ENCODE measurements around the gene DCP1B. TPM values are rescaled to one million over a fixed set of nuclear protein-coding genes. Genes with fewer than 3 reads are reported as not detected.

Gene DCP1B
- total and polyA plus RNA-seq, 2 donors = 9.4 to 10.1 TPM

- Histone ChIP-seq H3K9me3 (ENCODE audit: control insufficient read depth in 2 of 2, insufficient read depth in 1 of 2, low read length in 1 of 2) (no peaks in the 10 kb centered on the region), H3K27me3 (ENCODE audit: control insufficient read depth in 2 of 2, insufficient read depth in 1 of 2, low read length in 1 of 2) (no peaks in the 10 kb centered on the region), H3K36me3 (ENCODE audit: control insufficient read depth in 2 of 2, insufficient read depth in 2 of 2, low read length in 1 of 2) (no peaks in the 10 kb centered on the region), H3K27ac (ENCODE audit: low read depth in 1 of 2, low read length in 1 of 2) (no peak overlapping the region), H3K4me1 (ENCODE audit: control insufficient read depth in 2 of 2, insufficient read depth in 2 of 2, low read length in 2 of 2) (no peaks in the 10 kb centered on the region), H3K4me3 (ENCODE audit: low read length in 2 of 2) (no peak overlapping the region)
- WGBS = 99% methylated on average over 3 of the region's 3 CpGs
- DNase-seq (ENCODE audit: low read depth in 6 of 9, low spot score in 9 of 9) = no peak
Measured at GRCh38 chr12:2020511-2020910, 16.3 kb upstream of the DCP1B start.

DNA sequence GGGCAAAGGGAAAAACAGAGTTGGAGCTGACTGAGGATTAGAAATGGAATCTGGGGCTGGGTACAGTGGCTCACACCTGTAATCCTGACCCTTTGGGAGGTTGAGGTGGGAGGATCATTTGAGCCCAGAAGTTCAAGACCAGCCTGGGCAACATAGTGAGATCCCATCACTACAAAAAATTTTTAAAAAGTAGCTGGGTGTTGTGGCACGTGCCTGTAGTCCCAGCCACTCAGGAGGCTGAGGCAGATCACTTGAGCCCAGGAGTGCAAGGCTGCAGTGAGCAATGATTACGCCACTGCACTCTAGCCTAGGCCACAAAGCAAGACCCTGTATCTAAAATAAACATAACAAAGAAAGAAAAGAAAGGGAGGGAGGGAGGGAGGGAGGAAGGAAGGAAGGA lies 14.9 kb upstream of the DCP1B start:
- no peaks in the 10 kb centered on the region for H3K4me1 ChIP-seq (ENCODE audit: control insufficient read depth in 2 of 2, insufficient read depth in 2 of 2, low read length in 2 of 2)
- H3K27ac ChIP-seq (ENCODE audit: low read depth in 1 of 2, low read length in 1 of 2) = no peak overlapping the region
- DNase-seq (ENCODE audit: low read depth in 6 of 9, low spot score in 9 of 9) = no peak
- no peak overlapping the region for H3K4me3 ChIP-seq (ENCODE audit: low read length in 2 of 2)
- no peaks in the 10 kb centered on the region for H3K27me3 ChIP-seq (ENCODE audit: control insufficient read depth in 2 of 2, insufficient read depth in 1 of 2, low read length in 1 of 2)
- no peaks in the 10 kb centered on the region for H3K9me3 ChIP-seq (ENCODE audit: control insufficient read depth in 2 of 2, insufficient read depth in 1 of 2, low read length in 1 of 2)
- H3K36me3 ChIP-seq (ENCODE audit: control insufficient read depth in 2 of 2, insufficient read depth in 2 of 2, low read length in 1 of 2) = no peaks in the 10 kb centered on the region
- WGBS = 95% methylated on average over 2 of the region's 2 CpGs

- 90% methylated on average over 7 of the region's 7 CpGs for WGBS
- no peaks in the 10 kb centered on the region for H3K4me1 ChIP-seq (ENCODE audit: control insufficient read depth in 2 of 2, insufficient read depth in 2 of 2, low read length in 2 of 2)
- no peak overlapping the region for H3K27ac ChIP-seq (ENCODE audit: low read depth in 1 of 2, low read length in 1 of 2)
- H3K27me3 ChIP-seq (ENCODE audit: control insufficient read depth in 2 of 2, insufficient read depth in 1 of 2, low read length in 1 of 2) = no peaks in the 10 kb centered on the region
- no peaks in the 10 kb centered on the region for H3K36me3 ChIP-seq (ENCODE audit: control insufficient read depth in 2 of 2, insufficient read depth in 2 of 2, low read length in 1 of 2)
- DNase-seq (ENCODE audit: low read depth in 6 of 9, low spot score in 9 of 9) = no peak
- H3K4me3 ChIP-seq (ENCODE audit: low read length in 2 of 2) = no peak overlapping the region
- no peaks in the 10 kb centered on the region for H3K9me3 ChIP-seq (ENCODE audit: control insufficient read depth in 2 of 2, insufficient read depth in 1 of 2, low read length in 1 of 2)
Measured at GRCh38 chr12:2018391-2018790, 14.1 kb upstream of the DCP1B start.

DNA sequence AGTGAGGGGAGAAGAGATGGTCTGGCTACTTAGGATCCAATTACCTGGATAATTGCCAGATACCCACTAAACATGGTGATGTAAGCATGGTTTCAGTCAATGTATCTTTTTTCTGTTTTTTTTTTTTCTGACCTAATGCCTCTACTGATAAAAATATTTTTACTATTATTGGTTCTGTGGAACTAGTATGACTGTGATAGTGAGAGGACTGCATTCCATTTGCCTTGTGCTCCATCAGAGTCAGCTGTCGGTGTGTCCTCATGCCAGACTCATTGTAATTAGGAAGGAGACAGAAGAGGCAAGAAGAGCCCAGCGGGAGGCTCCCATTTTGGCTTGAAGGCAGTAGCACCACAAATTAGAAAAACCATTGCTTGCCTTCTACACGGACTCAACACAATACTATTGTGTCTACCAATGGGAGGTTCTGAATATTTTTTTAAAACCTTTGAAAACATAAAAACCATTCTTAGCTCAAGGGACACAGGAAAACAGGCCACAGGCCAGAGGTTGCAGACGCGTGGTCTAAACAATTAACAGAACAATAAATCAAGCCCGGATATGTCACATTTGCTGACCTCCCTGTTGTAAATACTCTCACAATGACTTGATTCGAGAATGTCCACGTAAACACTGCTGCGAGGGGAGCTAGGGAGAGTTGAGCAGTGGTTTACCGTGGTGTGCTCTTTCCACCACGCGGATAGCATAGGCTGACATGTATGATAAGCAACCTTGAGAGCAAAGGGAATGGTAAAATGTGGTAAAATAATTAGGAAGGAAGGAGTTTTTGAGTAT lies 13.5 kb upstream of the DCP1B start:
- no peak for DNase-seq (ENCODE audit: low read depth in 6 of 9, low spot score in 9 of 9)
- Histone ChIP-seq H3K4me1 (ENCODE audit: control insufficient read depth in 2 of 2, insufficient read depth in 2 of 2, low read length in 2 of 2) (no peaks in the 10 kb centered on the region), H3K4me3 (ENCODE audit: low read length in 2 of 2) (no peak overlapping the region), H3K36me3 (ENCODE audit: control insufficient read depth in 2 of 2, insufficient read depth in 2 of 2, low read length in 1 of 2) (no peaks in the 10 kb centered on the region), H3K9me3 (ENCODE audit: control insufficient read depth in 2 of 2, insufficient read depth in 1 of 2, low read length in 1 of 2) (no peaks in the 10 kb centered on the region), H3K27ac (ENCODE audit: low read depth in 1 of 2, low read length in 1 of 2) (no peak overlapping the region), H3K27me3 (ENCODE audit: control insufficient read depth in 2 of 2, insufficient read depth in 1 of 2, low read length in 1 of 2) (no peaks in the 10 kb centered on the region)
- WGBS = 84% methylated on average over 12 of the region's 12 CpGs

- Histone ChIP-seq H3K36me3 (ENCODE audit: control insufficient read depth in 2 of 2, insufficient read depth in 2 of 2, low read length in 1 of 2) (no peaks in the 10 kb centered on the region), H3K4me3 (ENCODE audit: low read length in 2 of 2) (no peak overlapping the region), H3K27me3 (ENCODE audit: control insufficient read depth in 2 of 2, insufficient read depth in 1 of 2, low read length in 1 of 2) (no peaks in the 10 kb centered on the region), H3K4me1 (ENCODE audit: control insufficient read depth in 2 of 2, insufficient read depth in 2 of 2, low read length in 2 of 2) (no peaks in the 10 kb centered on the region), H3K27ac (ENCODE audit: low read depth in 1 of 2, low read length in 1 of 2) (no peak overlapping the region), H3K9me3 (ENCODE audit: control insufficient read depth in 2 of 2, insufficient read depth in 1 of 2, low read length in 1 of 2) (no peaks in the 10 kb centered on the region)
- no peak for DNase-seq (ENCODE audit: low read depth in 6 of 9, low spot score in 9 of 9)
- WGBS = 93% methylated on average over 9 of the region's 9 CpGs
Measured at GRCh38 chr12:2016862-2017545, 12.7 kb upstream of the DCP1B start.

GRCh38 chr12:2014231-2014630 lies 10.0 kb upstream of the DCP1B start:
- no peaks in the 10 kb centered on the region for H3K36me3 ChIP-seq (ENCODE audit: control insufficient read depth in 2 of 2, insufficient read depth in 2 of 2, low read length in 1 of 2)
- no peak for DNase-seq (ENCODE audit: low read depth in 6 of 9, low spot score in 9 of 9)
- H3K27me3 ChIP-seq (ENCODE audit: control insufficient read depth in 2 of 2, insufficient read depth in 1 of 2, low read length in 1 of 2) = no peaks in the 10 kb centered on the region
- WGBS = 85% methylated on average over 4 of the region's 4 CpGs
- H3K4me1 ChIP-seq (ENCODE audit: control insufficient read depth in 2 of 2, insufficient read depth in 2 of 2, low read length in 2 of 2) = no peaks in the 10 kb centered on the region
- H3K9me3 ChIP-seq (ENCODE audit: control insufficient read depth in 2 of 2, insufficient read depth in 1 of 2, low read length in 1 of 2) = no peaks in the 10 kb centered on the region
- no peak overlapping the region for H3K27ac ChIP-seq (ENCODE audit: low read depth in 1 of 2, low read length in 1 of 2)
- no peak overlapping the region for H3K4me3 ChIP-seq (ENCODE audit: low read length in 2 of 2)

DNA sequence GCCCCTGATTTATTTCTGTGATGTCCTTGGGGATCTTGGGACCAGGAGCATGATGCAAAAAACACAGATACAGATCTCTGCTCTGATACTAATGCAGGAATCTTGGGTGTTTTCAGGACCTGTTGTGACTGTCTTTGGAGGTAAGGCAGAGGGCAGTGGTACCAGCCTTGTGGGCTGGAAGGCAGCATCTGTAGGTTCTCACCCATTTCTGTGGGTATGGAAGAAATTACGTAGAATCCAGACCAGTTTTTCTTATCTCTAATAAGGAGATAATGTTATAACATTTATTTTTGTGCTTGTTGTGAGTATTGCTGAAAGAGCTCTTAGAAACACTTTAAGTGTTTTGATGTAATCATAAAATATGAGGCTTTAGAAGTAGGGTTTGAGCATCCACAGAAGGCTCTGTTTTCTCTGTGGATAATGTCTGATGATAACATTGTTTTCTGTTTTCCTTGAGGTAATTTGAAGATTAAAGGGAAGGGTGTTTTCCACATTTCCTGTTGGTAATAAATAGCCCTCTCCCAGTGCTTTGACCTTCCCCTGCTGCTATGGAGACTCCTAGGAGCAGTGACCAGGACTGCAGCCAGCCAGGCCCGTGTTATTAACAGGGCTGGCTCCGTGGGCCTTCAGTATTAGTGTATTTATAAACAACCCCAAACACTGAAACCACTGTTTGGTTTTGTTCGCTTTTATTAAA lies 9.4 kb upstream of the DCP1B start:
- Histone ChIP-seq H3K4me3 (ENCODE audit: low read length in 2 of 2) (no peak overlapping the region), H3K36me3 (ENCODE audit: control insufficient read depth in 2 of 2, insufficient read depth in 2 of 2, low read length in 1 of 2) (no peaks in the 10 kb centered on the region), H3K9me3 (ENCODE audit: control insufficient read depth in 2 of 2, insufficient read depth in 1 of 2, low read length in 1 of 2) (no peaks in the 10 kb centered on the region), H3K27me3 (ENCODE audit: control insufficient read depth in 2 of 2, insufficient read depth in 1 of 2, low read length in 1 of 2) (no peaks in the 10 kb centered on the region), H3K27ac (ENCODE audit: low read depth in 1 of 2, low read length in 1 of 2) (no peak overlapping the region), H3K4me1 (ENCODE audit: control insufficient read depth in 2 of 2, insufficient read depth in 2 of 2, low read length in 2 of 2) (no peaks in the 10 kb centered on the region)
- no peak for DNase-seq (ENCODE audit: low read depth in 6 of 9, low spot score in 9 of 9)
- 84% methylated on average over 4 of the region's 4 CpGs for WGBS

DNA sequence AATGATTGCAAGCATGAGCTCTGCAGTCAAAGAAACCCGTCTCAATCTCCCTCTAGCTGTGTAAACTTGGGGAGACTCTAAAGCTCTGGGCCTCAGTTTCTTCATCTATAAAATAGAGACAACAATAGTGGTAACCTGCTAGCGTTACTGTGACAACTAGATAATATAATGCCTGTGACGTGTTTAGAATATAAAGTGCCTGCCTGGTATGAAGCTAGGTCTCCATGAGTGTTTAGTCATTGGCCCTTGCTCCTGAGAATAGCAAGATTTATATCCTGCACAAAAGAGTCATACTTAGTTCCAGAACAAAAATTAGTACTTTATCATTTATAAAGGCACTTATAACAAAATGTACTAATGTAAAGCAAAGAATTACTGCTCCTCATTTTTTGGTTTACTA lies 8.8 kb upstream of the DCP1B start:
- no peaks in the 10 kb centered on the region for H3K27me3 ChIP-seq (ENCODE audit: control insufficient read depth in 2 of 2, insufficient read depth in 1 of 2, low read length in 1 of 2)
- no peak overlapping the region for H3K4me3 ChIP-seq (ENCODE audit: low read length in 2 of 2)
- no peaks in the 10 kb centered on the region for H3K4me1 ChIP-seq (ENCODE audit: control insufficient read depth in 2 of 2, insufficient read depth in 2 of 2, low read length in 2 of 2)
- no peak overlapping the region for H3K27ac ChIP-seq (ENCODE audit: low read depth in 1 of 2, low read length in 1 of 2)
- H3K9me3 ChIP-seq (ENCODE audit: control insufficient read depth in 2 of 2, insufficient read depth in 1 of 2, low read length in 1 of 2) = no peaks in the 10 kb centered on the region
- H3K36me3 ChIP-seq (ENCODE audit: control insufficient read depth in 2 of 2, insufficient read depth in 2 of 2, low read length in 1 of 2) = no peaks in the 10 kb centered on the region
- WGBS = 97% methylated on average over 3 of the region's 3 CpGs
- no peak for DNase-seq (ENCODE audit: low read depth in 6 of 9, low spot score in 9 of 9)

Measured in thymus (tissue), 11 donors.